Type B pancreatic cell (in vitro differentiated cells): Measurements from ENCODE around the gene KIAA1958. TPM values are rescaled to one million over a fixed set of nuclear protein-coding genes. Genes with fewer than 3 reads are reported as not detected.

Source experiments
- DNase-seq: peaks from one replicate; pipeline ENCODE4 v3.0.0; 2021; ENCODE audit warnings: mixed read lengths; ENCODE audit not compliant: unreplicated experiment; ENCODE audit errors: extremely low spot score
- H3K27ac Mint-ChIP-seq: 2 replicates; pipeline ENCODE4 v1.8.0; 2021; ENCODE audit warnings: mild to moderate bottlenecking, mixed read lengths
- H3K27me3 Mint-ChIP-seq: 2 replicates; pipeline ENCODE4 v1.8.0; 2021; ENCODE audit warnings: mixed read lengths
- H3K36me3 Mint-ChIP-seq: 2 replicates; pipeline ENCODE4 v1.8.0; 2021; ENCODE audit warnings: mixed read lengths
- H3K4me1 Mint-ChIP-seq: one replicate; pipeline ENCODE4 v1.8.0; 2021; ENCODE audit warnings: mixed read lengths; ENCODE audit not compliant: unreplicated experiment
- H3K4me3 Mint-ChIP-seq: 2 replicates; pipeline ENCODE4 v1.8.0; 2021; ENCODE audit warnings: mild to moderate bottlenecking, mixed read lengths
- H3K9me3 Mint-ChIP-seq: 2 replicates; pipeline ENCODE4 v1.8.0; 2021; ENCODE audit warnings: mixed read lengths
- total RNA-seq: library from RNA; stranded (reverse); gene quantifications from 2 replicates; pipeline ENCODE4 v1.2.1, GENCODE V29; 2021; ENCODE audit warnings: low replicate concordance
- TF ChIP-seq, protein P1 (sequence below): fragments of 200-600 bp; sonication (generic); conservative IDR thresholded peaks from 2 replicates; pipeline ENCODE4 v1.5.0; 2021; ENCODE audit warnings: antibody characterized with exemption, mild to moderate bottlenecking

Gene KIAA1958
- total RNA-seq, 1 donor from 2014 or later, result 28.1 TPM

DNA sequence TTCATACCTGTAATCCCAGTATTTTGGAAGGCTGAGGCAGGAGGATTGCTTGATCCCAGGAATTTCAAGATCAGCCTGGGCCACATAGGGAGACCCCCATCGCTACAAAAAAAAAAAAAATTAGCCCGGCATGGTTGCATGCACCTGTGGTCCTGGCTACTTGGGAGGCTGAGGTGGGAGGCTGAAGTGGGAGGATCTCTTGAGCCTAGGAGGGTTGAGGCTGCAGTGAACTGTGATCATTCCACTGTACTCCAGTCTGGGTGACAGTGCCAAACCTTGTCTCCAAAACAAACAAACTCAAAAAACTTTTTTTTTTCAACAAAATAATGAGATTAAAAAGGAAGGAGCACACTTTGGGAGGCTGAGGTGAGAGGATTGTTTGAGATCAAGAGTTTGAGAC lies 14.2 kb downstream of the KIAA1958 start:
- H3K4me1 Mint-ChIP-seq, result no peaks in the 10 kb centered on the region
- TF ChIP-seq, protein P1, sequence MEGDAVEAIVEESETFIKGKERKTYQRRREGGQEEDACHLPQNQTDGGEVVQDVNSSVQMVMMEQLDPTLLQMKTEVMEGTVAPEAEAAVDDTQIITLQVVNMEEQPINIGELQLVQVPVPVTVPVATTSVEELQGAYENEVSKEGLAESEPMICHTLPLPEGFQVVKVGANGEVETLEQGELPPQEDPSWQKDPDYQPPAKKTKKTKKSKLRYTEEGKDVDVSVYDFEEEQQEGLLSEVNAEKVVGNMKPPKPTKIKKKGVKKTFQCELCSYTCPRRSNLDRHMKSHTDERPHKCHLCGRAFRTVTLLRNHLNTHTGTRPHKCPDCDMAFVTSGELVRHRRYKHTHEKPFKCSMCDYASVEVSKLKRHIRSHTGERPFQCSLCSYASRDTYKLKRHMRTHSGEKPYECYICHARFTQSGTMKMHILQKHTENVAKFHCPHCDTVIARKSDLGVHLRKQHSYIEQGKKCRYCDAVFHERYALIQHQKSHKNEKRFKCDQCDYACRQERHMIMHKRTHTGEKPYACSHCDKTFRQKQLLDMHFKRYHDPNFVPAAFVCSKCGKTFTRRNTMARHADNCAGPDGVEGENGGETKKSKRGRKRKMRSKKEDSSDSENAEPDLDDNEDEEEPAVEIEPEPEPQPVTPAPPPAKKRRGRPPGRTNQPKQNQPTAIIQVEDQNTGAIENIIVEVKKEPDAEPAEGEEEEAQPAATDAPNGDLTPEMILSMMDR, result no peak
- DNase-seq, result no peak
- H3K9me3 Mint-ChIP-seq, result peaks cover 5% of the 10 kb centered on the region
- H3K4me3 Mint-ChIP-seq, result no peak overlapping the region
- H3K27ac Mint-ChIP-seq, result no peak overlapping the region
- peaks cover 34% of the 10 kb centered on the region for H3K36me3 Mint-ChIP-seq
- no peaks in the 10 kb centered on the region for H3K27me3 Mint-ChIP-seq

DNA sequence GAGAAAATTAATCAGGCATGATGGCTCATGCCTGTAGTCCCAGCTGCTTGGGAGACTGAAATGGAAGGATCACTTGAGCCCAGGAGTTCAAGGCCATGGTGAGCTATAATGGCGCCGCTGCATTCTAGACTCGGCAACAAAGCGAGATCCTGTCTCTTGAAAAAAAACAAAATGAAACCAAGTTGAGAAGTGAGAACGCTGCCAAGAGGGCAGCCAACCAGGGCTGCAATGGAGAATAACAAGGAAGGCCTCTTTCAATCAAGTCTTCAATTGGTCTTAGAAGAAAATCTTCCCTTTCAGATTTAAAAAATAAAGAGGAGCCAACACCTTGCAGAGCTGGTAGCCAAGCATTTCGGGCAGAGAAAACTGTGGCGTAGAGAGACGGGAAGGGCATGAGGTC lies 14.7 kb downstream of the KIAA1958 start:
- peaks cover 31% of the 10 kb centered on the region for H3K36me3 Mint-ChIP-seq
- no peak for DNase-seq
- TF ChIP-seq, protein P1, result no peak
- no peak overlapping the region for H3K27ac Mint-ChIP-seq
- H3K9me3 Mint-ChIP-seq, result peaks cover 5% of the 10 kb centered on the region
- H3K4me1 Mint-ChIP-seq, result no peaks in the 10 kb centered on the region
- no peak overlapping the region for H3K4me3 Mint-ChIP-seq
- H3K27me3 Mint-ChIP-seq, result no peaks in the 10 kb centered on the region

DNA sequence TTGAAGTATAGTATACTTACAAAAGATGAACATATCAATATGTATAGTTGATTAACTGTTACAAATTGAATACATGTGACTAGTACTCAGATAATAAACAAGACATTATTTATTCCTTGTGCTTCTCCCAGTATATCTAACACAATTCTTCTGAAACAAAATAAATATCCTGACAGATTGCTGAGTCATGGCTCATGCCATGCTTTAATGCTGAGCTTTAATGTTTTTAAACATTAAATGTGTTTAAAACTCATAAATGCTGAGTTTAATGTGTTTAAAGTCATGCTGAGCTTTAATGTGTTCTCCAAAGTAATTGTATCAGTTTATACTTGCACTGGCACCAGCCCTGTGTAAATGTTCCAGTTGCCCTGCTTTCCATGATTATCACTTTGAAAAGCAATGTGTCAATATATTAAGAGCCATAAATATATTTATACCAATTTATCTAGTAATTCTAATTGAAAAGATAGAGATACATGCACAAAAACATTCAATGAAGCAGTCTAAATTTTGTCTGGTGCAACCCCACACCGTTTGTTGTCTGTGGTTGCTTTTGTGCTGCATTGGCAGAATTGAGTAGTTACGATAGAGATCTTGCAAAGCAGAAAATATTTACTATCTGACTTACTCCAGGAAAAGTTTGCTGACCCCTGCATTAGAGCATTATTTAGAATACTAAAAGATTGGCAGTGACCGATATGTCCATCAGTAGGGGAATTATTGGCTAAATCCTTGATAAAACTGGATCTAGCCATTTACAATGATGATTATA lies 15.7 kb downstream of the KIAA1958 start:
- Mint-ChIP-seq H3K27me3 (no peaks in the 10 kb centered on the region), H3K27ac (no peak overlapping the region), H3K36me3 (peaks cover 25% of the 10 kb centered on the region), H3K9me3 (peaks cover 5% of the 10 kb centered on the region), H3K4me1 (peaks cover 8% of the 10 kb centered on the region), H3K4me3 (no peak overlapping the region)
- no peak for DNase-seq
- TF ChIP-seq, protein P1, result no peak

DNA sequence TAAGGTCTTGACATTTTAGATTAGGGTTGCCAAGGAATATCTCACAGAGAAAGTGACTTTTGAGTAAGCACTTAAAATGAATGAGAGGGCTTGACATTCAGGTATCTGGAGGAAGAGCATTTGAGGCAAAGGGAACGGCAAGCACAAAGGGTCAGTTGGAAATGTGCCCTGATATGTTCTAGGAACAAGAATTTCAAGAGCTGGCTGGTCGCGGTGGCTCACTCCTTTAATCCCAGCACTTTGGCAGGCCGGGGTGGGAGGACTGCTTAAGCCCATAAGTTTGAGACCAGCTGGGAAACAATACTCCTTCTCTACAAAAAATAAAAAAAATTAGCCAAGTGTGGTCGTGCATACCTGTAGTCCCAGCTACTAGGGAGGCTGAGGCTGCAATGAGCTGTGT lies 16.5 kb downstream of the KIAA1958 start:
- no peak for DNase-seq
- Mint-ChIP-seq H3K4me1 (peaks cover 8% of the 10 kb centered on the region), H3K4me3 (no peak overlapping the region), H3K36me3 (peaks cover 20% of the 10 kb centered on the region), H3K27me3 (no peaks in the 10 kb centered on the region), H3K27ac (no peak overlapping the region), H3K9me3 (peaks cover 5% of the 10 kb centered on the region)
- TF ChIP-seq, protein P1, result no peak

DNA sequence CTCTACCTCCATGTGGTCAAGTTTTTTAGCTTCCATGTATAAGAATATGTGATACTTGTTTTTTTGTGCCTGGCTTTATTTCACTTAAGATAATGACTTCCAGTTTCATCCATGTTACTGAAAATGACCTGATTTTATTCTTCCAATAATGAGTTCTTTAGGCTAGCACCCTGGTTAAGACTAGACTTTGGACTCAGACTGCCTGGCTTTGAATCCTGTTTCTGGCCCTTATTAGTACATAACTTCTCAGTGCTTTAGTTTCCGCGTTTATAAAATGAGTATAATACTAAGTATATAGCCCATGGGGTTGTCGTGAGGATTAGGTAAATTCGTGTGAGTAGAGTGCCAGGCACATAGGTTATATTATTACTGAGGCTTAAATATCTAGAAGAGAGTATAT lies 18.5 kb downstream of the KIAA1958 start:
- Mint-ChIP-seq H3K4me1 (peaks cover 8% of the 10 kb centered on the region), H3K36me3 (peaks cover 13% of the 10 kb centered on the region), H3K27ac (no peak overlapping the region), H3K27me3 (no peaks in the 10 kb centered on the region), H3K9me3 (no peaks in the 10 kb centered on the region), H3K4me3 (no peak overlapping the region)
- DNase-seq, result no peak
- TF ChIP-seq, protein P1, result no peak
